HG03439 (cell line): ENCODE data around the gene KRT38.
"Not testable (repeated sequence)": the region's sequence is repeated elsewhere in the genome, so short reads cannot be mapped to it uniquely, and the experiment has no call there.

Experiments
- ATAC-seq: cut with Tn5 transposase; IDR thresholded peaks from one replicate; pipeline ENCODE4 v1.9.1; 2021; ENCODE audit warnings: mild to moderate bottlenecking, moderate library complexity; ENCODE audit not compliant: unreplicated experiment

The KRT38 gene

GRCh38 chr17:41463746-41464145, 23.0 kb upstream of the KRT38 start:
- no peak for ATAC-seq

GRCh38 chr17:41462705-41463104, 21.9 kb upstream of the KRT38 start:
- no peak for ATAC-seq

GRCh38 chr17:41457676-41458075, 16.9 kb upstream of the KRT38 start:
- no peak for ATAC-seq

GRCh38 chr17:41456204-41456603, 15.4 kb upstream of the KRT38 start:
- ATAC-seq = no peak

- ATAC-seq = no peak
Observed at GRCh38 chr17:41455236-41455635, 14.5 kb upstream of the KRT38 start.

- no peak for ATAC-seq
Observed at GRCh38 chr17:41453066-41453465, 12.3 kb upstream of the KRT38 start.

- no peak for ATAC-seq
Observed at GRCh38 chr17:41452281-41452680, 11.5 kb upstream of the KRT38 start.

- ATAC-seq = no peak
Observed at GRCh38 chr17:41451154-41451728, 10.5 kb upstream of the KRT38 start.

GRCh38 chr17:41449008-41449407, 8.2 kb upstream of the KRT38 start:
- ATAC-seq = no peak

GRCh38 chr17:41448506-41448905, 7.7 kb upstream of the KRT38 start:
- no peak for ATAC-seq

- ATAC-seq = no peak
Observed at GRCh38 chr17:41446806-41447205, 6.0 kb upstream of the KRT38 start.

- ATAC-seq = no peak
Observed at GRCh38 chr17:41444640-41445039, 3.9 kb upstream of the KRT38 start.

- no peak for ATAC-seq
Observed at GRCh38 chr17:41444186-41444585, 3.4 kb upstream of the KRT38 start.

- ATAC-seq = no peak
Observed at GRCh38 chr17:41442739-41443138, 2.0 kb upstream of the KRT38 start.

- ATAC-seq = no peak
Observed at GRCh38 chr17:41439375-41439774, 1.4 kb downstream of the KRT38 start.

- ATAC-seq = no peak
Observed at GRCh38 chr17:41437769-41438168, 3.0 kb downstream of the KRT38 start.

- no peak for ATAC-seq
Observed at GRCh38 chr17:41437254-41437653, 3.5 kb downstream of the KRT38 start.

GRCh38 chr17:41434415-41434814, 6.4 kb downstream of the KRT38 start:
- no peak for ATAC-seq

GRCh38 chr17:41434005-41434404, 6.8 kb downstream of the KRT38 start:
- no peak for ATAC-seq

GRCh38 chr17:41433586-41433985, 7.2 kb downstream of the KRT38 start:
- no peak for ATAC-seq

- not testable (repeated sequence) for ATAC-seq
Observed at GRCh38 chr17:41430376-41430775, 10.4 kb downstream of the KRT38 start.

- ATAC-seq = no peak
Observed at GRCh38 chr17:41429667-41430066, 11.1 kb downstream of the KRT38 start.

- no peak for ATAC-seq
Observed at GRCh38 chr17:41428591-41429291, 12.0 kb downstream of the KRT38 start.
